ENCODE data around the gene ATP5MG.
"Not testable (repeated sequence)": the region's sequence is repeated elsewhere in the genome, so short reads cannot be mapped to it uniquely, and the experiment has no call there.

Gene ATP5MG

GRCh38 chr11:118415062-118415738 is 13.8 kb downstream of the ATP5MG start:
- Histone ChIP-seq H3K9ac (ENCODE audit: insufficient read length) (no peak overlapping the region), H3K4me3 (no peak overlapping the region), H3K27ac (peak overlapping the region; percentile 14; the same call in 1 of the 2 replicates), H3K36me3 (ENCODE audit: insufficient read depth, low read length) (peaks cover 5% of the 10 kb centered on the region), H3K9me3 (ENCODE audit: low read depth, low read length) (no peaks in the 10 kb centered on the region)
- TF ChIP-seq FOXP2 (optimal IDR thresholded peaks at IDR 0.05; ENCODE audit: control extremely low read depth, extremely low read length, insufficient read depth) (no peak), POLR2AphosphoS5 (IDR thresholded peaks at IDR 0.05; ENCODE audit: borderline replicate concordance, low read depth, low read length) (no peak), EZH2 (IDR thresholded peaks at IDR 0.05) (no peak)
- no peak for DNase-seq (ENCODE audit: low read depth, low spot score)

- no peaks in the 10 kb centered on the region; the same call in none of the 2 replicates for H3K36me3 ChIP-seq (ENCODE audit: insufficient read depth, low read length)
- H3K4me3 ChIP-seq, result no peak overlapping the region
- H3K27ac ChIP-seq, result peak overlapping the region; percentile 14; the same call in 1 of the 2 replicates
- no peaks in the 10 kb centered on the region for H3K9me3 ChIP-seq (ENCODE audit: low read depth, low read length)
- TF ChIP-seq FOXP2 (optimal IDR thresholded peaks at IDR 0.05; ENCODE audit: control extremely low read depth, extremely low read length, insufficient read depth) (no peak), EZH2 (IDR thresholded peaks at IDR 0.05) (no peak), POLR2AphosphoS5 (IDR thresholded peaks at IDR 0.05; ENCODE audit: borderline replicate concordance, low read depth, low read length) (no peak)
- DNase-seq (ENCODE audit: low read depth, low spot score), result no peak
- no peak overlapping the region for H3K9ac ChIP-seq (ENCODE audit: insufficient read length)
Measured at GRCh38 chr11:118415739-118416068, 14.3 kb downstream of the ATP5MG start.

- not testable (repeated sequence) for H3K4me3 ChIP-seq; H3K27ac ChIP-seq; DNase-seq (ENCODE audit: low read depth, low spot score); H3K36me3 ChIP-seq (ENCODE audit: insufficient read depth, low read length); H3K9me3 ChIP-seq (ENCODE audit: low read depth, low read length); H3K9ac ChIP-seq (ENCODE audit: insufficient read length)
Measured at GRCh38 chr11:118416900-118417299, 15.5 kb downstream of the ATP5MG start.

DNA sequence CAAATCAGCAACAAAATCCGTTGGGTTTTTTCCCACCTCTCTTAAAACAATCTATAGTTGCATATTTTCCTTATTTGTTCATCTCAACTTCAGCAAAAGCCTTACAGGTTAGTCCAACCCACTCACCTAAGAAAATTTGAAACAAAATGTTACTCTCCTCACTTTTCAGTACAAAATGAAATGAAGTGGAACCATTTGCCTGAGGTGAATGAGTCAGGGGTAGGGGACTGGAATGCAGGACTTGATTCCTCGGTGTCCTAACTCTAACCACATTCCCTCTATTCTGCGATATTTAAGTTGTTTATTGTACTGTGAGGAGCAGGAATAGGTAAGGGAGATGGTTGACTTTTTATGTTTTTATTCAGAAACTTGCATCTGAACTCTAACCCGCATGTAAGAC is 16.4 kb downstream of the ATP5MG start:
- no peak overlapping the region for H3K9ac ChIP-seq (ENCODE audit: insufficient read length)
- no peaks in the 10 kb centered on the region for H3K9me3 ChIP-seq (ENCODE audit: low read depth, low read length)
- H3K4me3 ChIP-seq, result no peak overlapping the region
- TF ChIP-seq EZH2 (IDR thresholded peaks at IDR 0.05) (no peak), POLR2AphosphoS5 (IDR thresholded peaks at IDR 0.05; ENCODE audit: borderline replicate concordance, low read depth, low read length) (no peak), FOXP2 (optimal IDR thresholded peaks at IDR 0.05; ENCODE audit: control extremely low read depth, extremely low read length, insufficient read depth) (no peak)
- no peak overlapping the region for H3K27ac ChIP-seq
- DNase-seq (ENCODE audit: low read depth, low spot score), result no peak
- no peaks in the 10 kb centered on the region; the same call in none of the 2 replicates for H3K36me3 ChIP-seq (ENCODE audit: insufficient read depth, low read length)

DNA sequence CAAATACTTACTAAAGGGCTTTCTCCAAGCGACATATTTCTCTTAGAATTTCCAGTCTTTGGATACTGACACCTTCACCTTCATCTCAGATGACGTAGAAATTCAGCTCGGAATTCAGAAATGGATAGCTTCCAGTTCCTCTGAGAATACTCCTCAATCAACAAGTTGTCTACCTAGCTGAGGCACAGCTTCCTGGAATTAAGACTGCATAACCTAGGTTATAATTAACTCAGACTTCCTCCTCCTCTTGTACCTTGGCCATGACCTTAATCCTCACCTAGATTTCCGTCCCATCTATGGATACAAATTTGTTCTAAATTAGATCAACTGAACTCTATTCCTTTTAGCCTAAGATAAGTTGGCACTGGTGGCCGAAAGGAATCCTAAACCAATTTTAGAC is 17.4 kb downstream of the ATP5MG start:
- no peak for TF ChIP-seq POLR2AphosphoS5 (IDR thresholded peaks at IDR 0.05; ENCODE audit: borderline replicate concordance, low read depth, low read length)
- Histone ChIP-seq H3K9me3 (ENCODE audit: low read depth, low read length) (no peaks in the 10 kb centered on the region), H3K9ac (ENCODE audit: insufficient read length) (no peak overlapping the region), H3K4me3 (no peak overlapping the region), H3K36me3 (ENCODE audit: insufficient read depth, low read length) (no peaks in the 10 kb centered on the region; the same call in none of the 2 replicates), H3K27ac (no peak overlapping the region)
- no peak for DNase-seq (ENCODE audit: low read depth, low spot score)

- no peak overlapping the region for H3K27ac ChIP-seq
- no peak overlapping the region for H3K9ac ChIP-seq (ENCODE audit: insufficient read length)
- DNase-seq (ENCODE audit: low read depth, low spot score), result no peak
- H3K4me3 ChIP-seq, result no peak overlapping the region
- H3K9me3 ChIP-seq (ENCODE audit: low read depth, low read length), result no peaks in the 10 kb centered on the region
- H3K36me3 ChIP-seq (ENCODE audit: insufficient read depth, low read length), result no peaks in the 10 kb centered on the region
- TF ChIP-seq POLR2AphosphoS5 (IDR thresholded peaks at IDR 0.05; ENCODE audit: borderline replicate concordance, low read depth, low read length), result no peak
- TF ChIP-seq FOXP2 (optimal IDR thresholded peaks at IDR 0.05; ENCODE audit: control extremely low read depth, extremely low read length, insufficient read depth), result no peak
- TF ChIP-seq EZH2 (IDR thresholded peaks at IDR 0.05), result no peak
Measured at GRCh38 chr11:118427707-118428106, 26.3 kb downstream of the ATP5MG start.

- H3K4me3 ChIP-seq, result no peak overlapping the region
- H3K9me3 ChIP-seq (ENCODE audit: low read depth, low read length), result no peaks in the 10 kb centered on the region
- H3K27ac ChIP-seq, result no peak overlapping the region
- DNase-seq (ENCODE audit: low read depth, low spot score), result no peak
- H3K9ac ChIP-seq (ENCODE audit: insufficient read length), result no peak overlapping the region
- no peak for TF ChIP-seq EZH2 (IDR thresholded peaks at IDR 0.05)
- no peak for TF ChIP-seq POLR2AphosphoS5 (IDR thresholded peaks at IDR 0.05; ENCODE audit: borderline replicate concordance, low read depth, low read length)
- TF ChIP-seq FOXP2 (optimal IDR thresholded peaks at IDR 0.05; ENCODE audit: control extremely low read depth, extremely low read length, insufficient read depth), result no peak
- H3K36me3 ChIP-seq (ENCODE audit: insufficient read depth, low read length), result no peaks in the 10 kb centered on the region
Measured at GRCh38 chr11:118430956-118431355, 29.6 kb downstream of the ATP5MG start.

DNA sequence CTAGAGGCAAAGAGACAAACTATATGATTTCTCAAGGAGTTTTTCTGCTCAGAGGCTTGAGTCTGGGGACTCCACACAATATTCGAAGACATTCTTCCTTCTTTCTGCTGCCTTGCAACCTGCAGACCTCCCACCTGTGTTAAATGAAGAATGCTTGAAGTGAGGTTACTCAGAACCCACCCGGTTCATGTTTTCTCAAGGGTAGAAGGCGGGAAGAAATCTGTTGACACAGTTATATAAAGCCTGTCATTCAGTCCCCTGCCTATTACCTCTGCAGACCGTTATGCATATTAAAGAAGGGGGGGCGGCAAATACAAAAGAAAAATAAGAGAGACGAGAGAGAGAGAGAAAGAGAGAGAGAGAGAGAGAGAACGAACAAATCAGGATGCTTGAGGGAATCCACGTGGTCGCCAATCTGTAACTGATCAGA is 32.7 kb downstream of the ATP5MG start:
- Histone ChIP-seq H3K4me3 (peak overlapping the region; percentile 97), H3K9ac (ENCODE audit: insufficient read length) (peak overlapping the region; percentile 38), H3K27ac (peak overlapping the region; percentile 97), H3K9me3 (ENCODE audit: low read depth, low read length) (no peaks in the 10 kb centered on the region), H3K36me3 (ENCODE audit: insufficient read depth, low read length) (peaks cover 4% of the 10 kb centered on the region)
- TF ChIP-seq FOXP2 (optimal IDR thresholded peaks at IDR 0.05; ENCODE audit: control extremely low read depth, extremely low read length, insufficient read depth), result no peak
- no peak for TF ChIP-seq POLR2AphosphoS5 (IDR thresholded peaks at IDR 0.05; ENCODE audit: borderline replicate concordance, low read depth, low read length)
- TF ChIP-seq EZH2 (IDR thresholded peaks at IDR 0.05), result no peak
- no peak for DNase-seq (ENCODE audit: low read depth, low spot score)
